HCT116 (cell line): Measurements from ENCODE around the gene ELFN1. TPM values are rescaled to one million over a fixed set of nuclear protein-coding genes. Genes with fewer than 3 reads are reported as not detected.

Experiments used
- ATAC-seq: fragments of 200-7000 bp; cut with Tn5 transposase; 2 replicates; pipeline ENCODE4 v1.9.1; 2020; ENCODE audit warnings: mild to moderate bottlenecking, moderate library complexity
- BruUV-seq: library from RNA; stranded (reverse); fragments of 400-500 nt; replicated peaks from 2 replicates; lab custom pipeline; 2021; lab: Mats Ljungman, UMichigan
- CTCF ChIA-PET: fragments of 300-600 bp; sonication (Branson Sonifier 250); formaldehyde crosslinking; loops from one replicate; lab custom pipeline; 2021; ENCODE audit warnings: antibody characterized with exemption; lab: Charles Lee
- POLR2A ChIA-PET: fragments of 300-600, 350-600 bp; sonication (Branson Sonifier 250); formaldehyde crosslinking; loops from one replicate; lab custom pipeline; 2021; ENCODE audit warnings: antibody characterized with exemption; lab: Charles Lee
- RAD21 ChIA-PET, 2 experiments: fragments of 300-600 bp; sonication (Branson Sonifier 250); formaldehyde crosslinking; loops; one replicate each; lab custom pipeline; 2023; ENCODE audit warnings: low total read pairs in 2 of 2; ENCODE audit not compliant: uncharacterized antibody in 2 of 2, unreplicated experiment in 2 of 2, low non-redundant PET in 1 of 2; lab: Charles Lee
- DNase-seq: peaks from one replicate; pipeline ENCODE4 v3.0.0-alpha.2; 2010; ENCODE audit warnings: low read depth, low spot score
- H2AFZ ChIP-seq: fragments of 200-600 bp; shearing (Covaris generic), sonication (generic); 2 replicates; pipeline ENCODE4 v1.6.1; 2017; ENCODE audit warnings: low read depth, mixed run types, mixed read lengths, antibody characterized with exemption, low read length; ENCODE audit not compliant: poor library complexity, severe bottlenecking
- H3K27ac ChIP-seq: 2 replicates; pipeline ENCODE4 v1.5.1; 2012; ENCODE audit warnings: low read depth, low read length
- H3K27me3 ChIP-seq: fragments of 200-600 bp; sonication (generic); 2 replicates; pipeline ENCODE4 v1.6.1; 2016; ENCODE audit warnings: mixed run types, low read length, mixed read lengths; ENCODE audit not compliant: insufficient read depth
- H3K36me3 ChIP-seq, 2 experiments: fragments of 200-500 bp in 1 of 2; fragments of 200-600 bp in 1 of 2; sonication (Bioruptor generic) in 1 of 2; sonication (generic) in 1 of 2; 2 replicates each; pipeline versions ENCODE4 v1.5.1 to v1.6.1; 2014 to 2016; ENCODE audit warnings: low read length in 2 of 2, inconsistent platforms in 1 of 2, mixed read lengths in 1 of 2, mixed run types in 1 of 2; ENCODE audit not compliant: insufficient read depth in 2 of 2, control insufficient read depth in 1 of 2
- H3K4me1 ChIP-seq, 2 experiments: fragments of 200-600 bp in 1 of 2; sonication (generic) in 1 of 2; 2 replicates each; pipeline versions ENCODE4 v1.5.1 to v1.6.1; 2012 to 2017; ENCODE audit warnings: low read length in 2 of 2, inconsistent platforms in 1 of 2, mild to moderate bottlenecking in 1 of 2, mixed read lengths in 1 of 2, mixed run types in 1 of 2, moderate library complexity in 1 of 2; ENCODE audit not compliant: insufficient read depth in 2 of 2, control insufficient read depth in 1 of 2
- H3K4me2 ChIP-seq: fragments of 200-600 bp; sonication (generic); 2 replicates; pipeline ENCODE4 v1.6.1; 2017; ENCODE audit warnings: mixed run types, low read length, mixed read lengths
- H3K4me3 ChIP-seq, 2 experiments: fragments of 200-600 bp in 1 of 2; sonication (generic) in 1 of 2; replicated peaks in 1 of 2; 2 replicates each; pipeline ENCODE4 v1.5.1; 2011 to 2016; ENCODE audit warnings: low read length in 2 of 2, control low read depth in 1 of 2, low read depth in 1 of 2, mild to moderate bottlenecking in 1 of 2, mixed read lengths in 1 of 2, mixed run types in 1 of 2
- H3K79me2 ChIP-seq: fragments of 200-600 bp; sonication (generic); 2 replicates; pipeline ENCODE4 v1.6.1; 2017; ENCODE audit warnings: mild to moderate bottlenecking, mixed run types, low read length, moderate library complexity, mixed read lengths; ENCODE audit not compliant: insufficient read depth
- H3K9ac ChIP-seq: fragments of 200-600 bp; sonication (generic); 2 replicates; pipeline ENCODE4 v1.6.1; 2016; ENCODE audit warnings: low read length, mixed read lengths
- H3K9me2 ChIP-seq: fragments of 200-600 bp; sonication (generic), shearing (Covaris generic); 2 replicates; pipeline ENCODE4 v1.6.1; 2017; ENCODE audit warnings: mixed run types, mild to moderate bottlenecking, moderate library complexity; ENCODE audit not compliant: insufficient read depth
- H3K9me3 ChIP-seq, 2 experiments: fragments of 200-500 bp in 1 of 2; fragments of 200-600 bp in 1 of 2; sonication (Bioruptor generic) in 1 of 2; sonication (generic) in 1 of 2; 2 replicates each; pipeline ENCODE4 v1.6.1; 2014 to 2017; ENCODE audit warnings: low read length in 2 of 2, mixed read lengths in 2 of 2, inconsistent platforms in 1 of 2, low read depth in 1 of 2, mild to moderate bottlenecking in 1 of 2, mixed run types in 1 of 2, moderate library complexity in 1 of 2; ENCODE audit not compliant: control insufficient read depth in 1 of 2, insufficient read depth in 1 of 2
- H4K20me1 ChIP-seq: fragments of 200-600 bp; sonication (generic), shearing (Covaris generic); 2 replicates; pipeline ENCODE4 v1.6.1; 2017; ENCODE audit warnings: mixed run types, mild to moderate bottlenecking, moderate library complexity; ENCODE audit not compliant: insufficient read depth
- ATF3 ChIP-seq: IDR thresholded peaks from 2 replicates; pipeline ENCODE4 v1.6.1; 2012
- CBX3 ChIP-seq: IDR thresholded peaks from 2 replicates; pipeline ENCODE4 v1.6.1; 2012; ENCODE audit warnings: low read depth
- CEBPB ChIP-seq: IDR thresholded peaks from 2 replicates; pipeline ENCODE4 v1.6.1; 2012; ENCODE audit warnings: low read depth
- EGR1 ChIP-seq: IDR thresholded peaks from 2 replicates; pipeline ENCODE4 v1.6.1; 2012; ENCODE audit warnings: low read depth
- ELF1 ChIP-seq: IDR thresholded peaks from 2 replicates; pipeline ENCODE4 v1.6.1; 2012; ENCODE audit warnings: low read depth, borderline replicate concordance
- EZH2 ChIP-seq: fragments of 200-600 bp; sonication (generic); IDR thresholded peaks from 2 replicates; pipeline ENCODE4 v1.6.1; 2017; ENCODE audit warnings: antibody characterized with exemption, mixed run types
- EZH2phosphoT487 ChIP-seq: fragments of 200-600 bp; IDR thresholded peaks from 2 replicates; pipeline ENCODE4 v1.6.1; 2018; ENCODE audit warnings: antibody characterized with exemption, borderline replicate concordance
- FOSL1 ChIP-seq: IDR thresholded peaks from 2 replicates; pipeline ENCODE4 v1.6.1; 2012; ENCODE audit warnings: low read depth
- JUND ChIP-seq: IDR thresholded peaks from 2 replicates; pipeline ENCODE4 v1.6.1; 2012
- MAX ChIP-seq: IDR thresholded peaks from 2 replicates; pipeline ENCODE4 v1.6.1; 2012
- POLR2AphosphoS5 ChIP-seq: IDR thresholded peaks from 2 replicates; pipeline ENCODE4 v1.6.1; 2011; ENCODE audit warnings: mild to moderate bottlenecking, low read depth, low read length, moderate library complexity
- RAD21 ChIP-seq: IDR thresholded peaks from 2 replicates; pipeline ENCODE4 v1.6.1; 2012; ENCODE audit warnings: low read depth, mild to moderate bottlenecking
- SRF ChIP-seq: IDR thresholded peaks from 2 replicates; pipeline ENCODE4 v1.6.1; 2012; ENCODE audit warnings: low read depth
- TCF7L2 ChIP-seq: IDR thresholded peaks from 2 replicates; pipeline ENCODE4 v1.7.0; 2011; ENCODE audit warnings: borderline replicate concordance, inconsistent platforms; ENCODE audit not compliant: insufficient read depth, insufficient read length; ENCODE audit errors: extremely low read depth
- YY1 ChIP-seq: IDR thresholded peaks from 2 replicates; pipeline ENCODE4 v1.6.1; 2011; ENCODE audit warnings: low read length, low read depth, moderate library complexity, mild to moderate bottlenecking; ENCODE audit not compliant: insufficient replicate concordance; ENCODE audit errors: extremely low read depth
- ZFX ChIP-seq: fragments of 450-650 bp; IDR thresholded peaks from 2 replicates; pipeline ENCODE4 v1.6.1; 2017
- intact Hi-C: fragments of 100-400 bp; cut with micrococcal nuclease; formaldehyde crosslinking; loops from 2 replicates; pipeline ENCODE4 v1.10.0; 2022
- total RNA-seq: library from RNA; stranded (reverse); gene quantifications from one replicate; pipeline ENCODE4 v1.2.1, GENCODE V29; 2021; ENCODE audit not compliant: unreplicated experiment
- TF ChIP-seq, protein P1 (sequence below): IDR thresholded peaks from 2 replicates; pipeline ENCODE4 v1.6.1; 2011; ENCODE audit warnings: mild to moderate bottlenecking, low read length, moderate library complexity; ENCODE audit not compliant: insufficient replicate concordance; ENCODE audit errors: extremely low read depth
- TF ChIP-seq, protein P2 (sequence below), 3 experiments: fragments of 200-600 bp in 1 of 3; sonication (generic) in 1 of 3; IDR thresholded peaks in 2 of 3; conservative IDR thresholded peaks in 1 of 3; 2 replicates each; pipeline ENCODE4 v1.5.1; 2012 to 2017; ENCODE audit warnings: low read depth in 2 of 3, low read length in 2 of 3, antibody characterized with exemption in 1 of 3, borderline replicate concordance in 1 of 3, control low read depth in 1 of 3, mild to moderate bottlenecking in 1 of 3, mixed read lengths in 1 of 3, mixed run types in 1 of 3, moderate library complexity in 1 of 3; ENCODE audit not compliant: insufficient read depth in 1 of 3

The ELFN1 gene
- total RNA-seq, 1 experiment from 2014 or later = 4.4 TPM

DNA sequence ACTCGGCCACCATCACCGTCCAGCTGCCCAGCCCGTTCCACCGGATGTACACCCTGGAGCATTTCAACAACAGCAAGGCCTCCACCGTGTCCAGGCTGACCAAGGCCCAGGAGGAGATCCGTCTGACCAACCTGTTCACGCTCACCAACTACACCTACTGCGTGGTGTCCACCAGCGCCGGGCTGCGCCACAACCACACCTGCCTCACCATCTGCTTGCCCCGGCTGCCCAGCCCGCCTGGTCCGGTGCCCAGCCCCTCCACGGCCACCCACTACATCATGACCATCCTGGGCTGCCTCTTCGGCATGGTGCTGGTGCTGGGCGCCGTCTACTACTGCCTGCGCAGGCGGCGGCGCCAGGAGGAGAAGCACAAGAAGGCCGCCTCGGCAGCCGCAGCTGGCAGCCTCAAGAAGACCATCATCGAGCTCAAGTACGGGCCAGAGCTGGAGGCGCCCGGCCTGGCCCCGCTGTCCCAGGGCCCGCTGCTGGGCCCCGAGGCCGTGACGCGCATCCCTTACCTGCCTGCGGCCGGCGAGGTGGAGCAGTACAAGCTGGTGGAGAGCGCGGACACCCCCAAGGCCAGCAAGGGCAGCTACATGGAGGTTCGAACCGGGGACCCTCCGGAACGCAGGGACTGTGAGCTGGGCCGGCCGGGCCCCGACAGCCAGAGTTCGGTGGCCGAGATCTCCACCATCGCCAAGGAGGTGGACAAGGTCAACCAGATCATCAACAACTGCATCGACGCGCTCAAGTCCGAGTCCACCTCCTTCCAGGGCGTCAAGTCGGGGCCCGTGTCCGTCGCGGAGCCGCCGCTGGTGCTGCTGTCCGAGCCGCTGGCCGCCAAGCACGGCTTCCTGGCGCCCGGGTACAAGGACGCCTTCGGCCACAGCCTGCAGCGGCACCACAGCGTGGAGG, 75.8 kb downstream of the ELFN1 start:
- H2AFZ ChIP-seq = no peak overlapping the region
- no peak overlapping the region for H3K27ac ChIP-seq
- H3K9me2 ChIP-seq = no peaks in the 10 kb centered on the region
- no peak for TF ChIP-seq EZH2
- TF ChIP-seq JUND = no peak
- no peak for TF ChIP-seq FOSL1
- TF ChIP-seq MAX = no peak
- no peak for TF ChIP-seq ATF3
- TF ChIP-seq ELF1 = no peak
- TF ChIP-seq CEBPB = no peak
- no peak for TF ChIP-seq ZFX
- TF ChIP-seq EGR1 = no peak
- no peak for TF ChIP-seq TCF7L2
- TF ChIP-seq YY1 = no peak
- TF ChIP-seq POLR2AphosphoS5 = no peak
- TF ChIP-seq, protein P1, sequence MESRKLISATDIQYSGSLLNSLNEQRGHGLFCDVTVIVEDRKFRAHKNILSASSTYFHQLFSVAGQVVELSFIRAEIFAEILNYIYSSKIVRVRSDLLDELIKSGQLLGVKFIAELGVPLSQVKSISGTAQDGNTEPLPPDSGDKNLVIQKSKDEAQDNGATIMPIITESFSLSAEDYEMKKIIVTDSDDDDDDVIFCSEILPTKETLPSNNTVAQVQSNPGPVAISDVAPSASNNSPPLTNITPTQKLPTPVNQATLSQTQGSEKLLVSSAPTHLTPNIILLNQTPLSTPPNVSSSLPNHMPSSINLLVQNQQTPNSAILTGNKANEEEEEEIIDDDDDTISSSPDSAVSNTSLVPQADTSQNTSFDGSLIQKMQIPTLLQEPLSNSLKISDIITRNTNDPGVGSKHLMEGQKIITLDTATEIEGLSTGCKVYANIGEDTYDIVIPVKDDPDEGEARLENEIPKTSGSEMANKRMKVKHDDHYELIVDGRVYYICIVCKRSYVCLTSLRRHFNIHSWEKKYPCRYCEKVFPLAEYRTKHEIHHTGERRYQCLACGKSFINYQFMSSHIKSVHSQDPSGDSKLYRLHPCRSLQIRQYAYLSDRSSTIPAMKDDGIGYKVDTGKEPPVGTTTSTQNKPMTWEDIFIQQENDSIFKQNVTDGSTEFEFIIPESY = no peak
- TF ChIP-seq, protein P2, sequence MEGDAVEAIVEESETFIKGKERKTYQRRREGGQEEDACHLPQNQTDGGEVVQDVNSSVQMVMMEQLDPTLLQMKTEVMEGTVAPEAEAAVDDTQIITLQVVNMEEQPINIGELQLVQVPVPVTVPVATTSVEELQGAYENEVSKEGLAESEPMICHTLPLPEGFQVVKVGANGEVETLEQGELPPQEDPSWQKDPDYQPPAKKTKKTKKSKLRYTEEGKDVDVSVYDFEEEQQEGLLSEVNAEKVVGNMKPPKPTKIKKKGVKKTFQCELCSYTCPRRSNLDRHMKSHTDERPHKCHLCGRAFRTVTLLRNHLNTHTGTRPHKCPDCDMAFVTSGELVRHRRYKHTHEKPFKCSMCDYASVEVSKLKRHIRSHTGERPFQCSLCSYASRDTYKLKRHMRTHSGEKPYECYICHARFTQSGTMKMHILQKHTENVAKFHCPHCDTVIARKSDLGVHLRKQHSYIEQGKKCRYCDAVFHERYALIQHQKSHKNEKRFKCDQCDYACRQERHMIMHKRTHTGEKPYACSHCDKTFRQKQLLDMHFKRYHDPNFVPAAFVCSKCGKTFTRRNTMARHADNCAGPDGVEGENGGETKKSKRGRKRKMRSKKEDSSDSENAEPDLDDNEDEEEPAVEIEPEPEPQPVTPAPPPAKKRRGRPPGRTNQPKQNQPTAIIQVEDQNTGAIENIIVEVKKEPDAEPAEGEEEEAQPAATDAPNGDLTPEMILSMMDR (IDR thresholded peaks at IDR 0.05 in 2 of 3, conservative IDR thresholded peaks at IDR 0.05 in 1 of 3; ENCODE audit: borderline replicate concordance in 1 of 3, insufficient read depth in 1 of 3, low read depth in 2 of 3, low read length in 2 of 3) = no peak
- no peak for TF ChIP-seq CBX3
- TF ChIP-seq EZH2phosphoT487 = no peak
- TF ChIP-seq SRF = no peak
- TF ChIP-seq RAD21 = no peak
- no peaks in the 10 kb centered on the region for H3K27me3 ChIP-seq
- intact Hi-C loops = no loop called here
- DNase-seq (no peak), ATAC-seq (no peak)
- POLR2A ChIA-PET = no interaction called here
- peaks cover 12% of the 10 kb centered on the region for H3K79me2 ChIP-seq
- no peaks in the 10 kb centered on the region for H3K9me3 ChIP-seq
- H3K4me1 ChIP-seq = peaks cover 15 to 32% of the 10 kb centered on the region in 2 experiments
- no TSS peak for BruUV-seq
- no peaks in the 10 kb centered on the region for H4K20me1 ChIP-seq
- H3K9ac ChIP-seq = no peak overlapping the region
- RAD21 ChIA-PET = no interaction called here
- no peak overlapping the region for H3K4me2 ChIP-seq
- CTCF ChIA-PET = no interaction called here
- H3K4me3 ChIP-seq = no peak overlapping the region
- no peaks in the 10 kb centered on the region for H3K36me3 ChIP-seq
